ENCODE results near the gene ARFIP2. TPM values are rescaled to one million over a fixed set of nuclear protein-coding genes. Genes with fewer than 3 reads are reported as not detected.
A peak's percentile ranks its signal among the peaks of the same experiment; 100 is the strongest.

The ARFIP2 gene
- total RNA-seq, 1 experiment from 2014 or later = 53.1 TPM

DNA sequence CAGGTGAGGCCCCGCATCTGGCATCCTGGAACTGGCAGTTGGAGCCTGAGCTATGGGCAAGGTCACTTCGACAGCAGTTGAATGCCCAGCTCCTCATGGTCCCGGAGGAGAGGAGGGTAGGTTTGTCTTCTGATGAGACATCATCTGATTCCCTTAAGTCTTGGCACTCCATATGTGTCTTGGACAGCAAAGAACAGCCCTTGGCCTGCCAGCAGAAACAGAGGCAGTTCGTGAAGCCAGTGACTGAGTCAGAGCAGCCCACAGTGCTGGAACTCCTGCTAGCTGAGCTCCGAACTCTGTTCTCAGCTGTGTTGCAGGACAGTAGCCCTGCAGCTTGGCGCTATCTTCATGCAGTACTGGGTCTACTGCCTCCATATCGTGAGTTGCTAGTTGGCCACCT lies 17.0 kb upstream of the ARFIP2 start (continued):
- TF ChIP-seq SP1 (CRISPR knock-in tag; conservative IDR thresholded peaks at IDR 0.05) (no peak), TEAD1 (CRISPR knock-in tag; IDR thresholded peaks at IDR 0.05) (no peak), JAZF1 (CRISPR knock-in tag; IDR thresholded peaks at IDR 0.05) (no peak), NFE2L1 (CRISPR knock-in tag; IDR thresholded peaks at IDR 0.05) (no peak), IRF2 (CRISPR knock-in tag; IDR thresholded peaks at IDR 0.05; ENCODE audit: borderline replicate concordance, low read depth) (no peak)
- TF ChIP-seq, protein P1, sequence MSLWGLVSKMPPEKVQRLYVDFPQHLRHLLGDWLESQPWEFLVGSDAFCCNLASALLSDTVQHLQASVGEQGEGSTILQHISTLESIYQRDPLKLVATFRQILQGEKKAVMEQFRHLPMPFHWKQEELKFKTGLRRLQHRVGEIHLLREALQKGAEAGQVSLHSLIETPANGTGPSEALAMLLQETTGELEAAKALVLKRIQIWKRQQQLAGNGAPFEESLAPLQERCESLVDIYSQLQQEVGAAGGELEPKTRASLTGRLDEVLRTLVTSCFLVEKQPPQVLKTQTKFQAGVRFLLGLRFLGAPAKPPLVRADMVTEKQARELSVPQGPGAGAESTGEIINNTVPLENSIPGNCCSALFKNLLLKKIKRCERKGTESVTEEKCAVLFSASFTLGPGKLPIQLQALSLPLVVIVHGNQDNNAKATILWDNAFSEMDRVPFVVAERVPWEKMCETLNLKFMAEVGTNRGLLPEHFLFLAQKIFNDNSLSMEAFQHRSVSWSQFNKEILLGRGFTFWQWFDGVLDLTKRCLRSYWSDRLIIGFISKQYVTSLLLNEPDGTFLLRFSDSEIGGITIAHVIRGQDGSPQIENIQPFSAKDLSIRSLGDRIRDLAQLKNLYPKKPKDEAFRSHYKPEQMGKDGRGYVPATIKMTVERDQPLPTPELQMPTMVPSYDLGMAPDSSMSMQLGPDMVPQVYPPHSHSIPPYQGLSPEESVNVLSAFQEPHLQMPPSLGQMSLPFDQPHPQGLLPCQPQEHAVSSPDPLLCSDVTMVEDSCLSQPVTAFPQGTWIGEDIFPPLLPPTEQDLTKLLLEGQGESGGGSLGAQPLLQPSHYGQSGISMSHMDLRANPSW (CRISPR knock-in tag; conservative IDR thresholded peaks at IDR 0.05; ENCODE audit: low read depth) = no peak
- TF ChIP-seq, protein P2, sequence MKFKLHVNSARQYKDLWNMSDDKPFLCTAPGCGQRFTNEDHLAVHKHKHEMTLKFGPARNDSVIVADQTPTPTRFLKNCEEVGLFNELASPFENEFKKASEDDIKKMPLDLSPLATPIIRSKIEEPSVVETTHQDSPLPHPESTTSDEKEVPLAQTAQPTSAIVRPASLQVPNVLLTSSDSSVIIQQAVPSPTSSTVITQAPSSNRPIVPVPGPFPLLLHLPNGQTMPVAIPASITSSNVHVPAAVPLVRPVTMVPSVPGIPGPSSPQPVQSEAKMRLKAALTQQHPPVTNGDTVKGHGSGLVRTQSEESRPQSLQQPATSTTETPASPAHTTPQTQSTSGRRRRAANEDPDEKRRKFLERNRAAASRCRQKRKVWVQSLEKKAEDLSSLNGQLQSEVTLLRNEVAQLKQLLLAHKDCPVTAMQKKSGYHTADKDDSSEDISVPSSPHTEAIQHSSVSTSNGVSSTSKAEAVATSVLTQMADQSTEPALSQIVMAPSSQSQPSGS (CRISPR knock-in tag; IDR thresholded peaks at IDR 0.05; ENCODE audit: borderline replicate concordance, low read depth) = no peak
- TF ChIP-seq, protein P3, sequence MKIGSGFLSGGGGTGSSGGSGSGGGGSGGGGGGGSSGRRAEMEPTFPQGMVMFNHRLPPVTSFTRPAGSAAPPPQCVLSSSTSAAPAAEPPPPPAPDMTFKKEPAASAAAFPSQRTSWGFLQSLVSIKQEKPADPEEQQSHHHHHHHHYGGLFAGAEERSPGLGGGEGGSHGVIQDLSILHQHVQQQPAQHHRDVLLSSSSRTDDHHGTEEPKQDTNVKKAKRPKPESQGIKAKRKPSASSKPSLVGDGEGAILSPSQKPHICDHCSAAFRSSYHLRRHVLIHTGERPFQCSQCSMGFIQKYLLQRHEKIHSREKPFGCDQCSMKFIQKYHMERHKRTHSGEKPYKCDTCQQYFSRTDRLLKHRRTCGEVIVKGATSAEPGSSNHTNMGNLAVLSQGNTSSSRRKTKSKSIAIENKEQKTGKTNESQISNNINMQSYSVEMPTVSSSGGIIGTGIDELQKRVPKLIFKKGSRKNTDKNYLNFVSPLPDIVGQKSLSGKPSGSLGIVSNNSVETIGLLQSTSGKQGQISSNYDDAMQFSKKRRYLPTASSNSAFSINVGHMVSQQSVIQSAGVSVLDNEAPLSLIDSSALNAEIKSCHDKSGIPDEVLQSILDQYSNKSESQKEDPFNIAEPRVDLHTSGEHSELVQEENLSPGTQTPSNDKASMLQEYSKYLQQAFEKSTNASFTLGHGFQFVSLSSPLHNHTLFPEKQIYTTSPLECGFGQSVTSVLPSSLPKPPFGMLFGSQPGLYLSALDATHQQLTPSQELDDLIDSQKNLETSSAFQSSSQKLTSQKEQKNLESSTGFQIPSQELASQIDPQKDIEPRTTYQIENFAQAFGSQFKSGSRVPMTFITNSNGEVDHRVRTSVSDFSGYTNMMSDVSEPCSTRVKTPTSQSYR (CRISPR knock-in tag; IDR thresholded peaks at IDR 0.05) = no peak
- TF ChIP-seq, protein P4, sequence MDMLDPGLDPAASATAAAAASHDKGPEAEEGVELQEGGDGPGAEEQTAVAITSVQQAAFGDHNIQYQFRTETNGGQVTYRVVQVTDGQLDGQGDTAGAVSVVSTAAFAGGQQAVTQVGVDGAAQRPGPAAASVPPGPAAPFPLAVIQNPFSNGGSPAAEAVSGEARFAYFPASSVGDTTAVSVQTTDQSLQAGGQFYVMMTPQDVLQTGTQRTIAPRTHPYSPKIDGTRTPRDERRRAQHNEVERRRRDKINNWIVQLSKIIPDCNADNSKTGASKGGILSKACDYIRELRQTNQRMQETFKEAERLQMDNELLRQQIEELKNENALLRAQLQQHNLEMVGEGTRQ (CRISPR knock-in tag; IDR thresholded peaks at IDR 0.05) = no peak

DNA sequence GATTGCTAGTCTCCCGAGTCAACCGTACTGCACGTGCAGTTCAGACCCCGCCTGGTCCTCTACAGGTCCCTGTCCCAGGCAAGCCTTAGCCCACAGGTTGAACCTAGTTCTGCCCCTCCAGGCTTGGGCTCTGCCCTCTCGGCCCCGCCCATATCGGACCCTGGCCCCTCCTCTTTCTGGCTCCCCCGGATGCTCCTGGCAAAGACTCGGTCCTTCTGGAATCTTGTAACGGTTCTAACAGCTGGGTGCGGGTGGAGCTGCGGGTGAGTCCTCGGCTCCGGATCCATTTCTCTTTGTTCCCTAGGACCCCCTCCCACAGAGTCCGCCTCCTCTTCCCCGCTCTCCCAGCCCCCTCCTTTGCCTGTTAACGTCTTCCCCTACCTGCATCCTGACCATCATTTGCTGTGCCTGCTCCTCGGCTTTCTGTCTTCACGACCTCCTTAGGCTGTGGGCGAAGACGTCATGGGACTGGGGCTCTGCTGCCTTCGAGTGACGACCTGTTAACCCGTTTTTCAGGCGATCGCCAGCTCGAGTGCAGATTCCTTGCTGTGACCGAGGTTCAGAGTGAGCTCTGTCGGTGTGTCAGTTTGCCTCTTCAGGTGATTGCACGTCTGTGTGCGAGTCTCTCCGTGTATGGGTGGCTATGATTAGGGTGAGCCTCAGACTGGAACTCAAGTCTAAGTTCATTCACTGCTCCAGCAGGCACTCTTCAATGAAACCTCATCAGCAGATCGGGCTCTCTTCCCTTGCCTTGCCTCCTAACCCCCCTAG lies 16.1 kb upstream of the ARFIP2 start, which contains the start of gene DNHD1:
DNHD1 (plus strand) TSS at position 212 of the 771 bp plus-strand sequence. CDS start 936 bp downstream, outside the sequence.
- ATAC-seq (peak; percentile 97), DNase-seq (ENCODE audit: low spot score) (peak; percentile 77)
- TF ChIP-seq, protein P5, sequence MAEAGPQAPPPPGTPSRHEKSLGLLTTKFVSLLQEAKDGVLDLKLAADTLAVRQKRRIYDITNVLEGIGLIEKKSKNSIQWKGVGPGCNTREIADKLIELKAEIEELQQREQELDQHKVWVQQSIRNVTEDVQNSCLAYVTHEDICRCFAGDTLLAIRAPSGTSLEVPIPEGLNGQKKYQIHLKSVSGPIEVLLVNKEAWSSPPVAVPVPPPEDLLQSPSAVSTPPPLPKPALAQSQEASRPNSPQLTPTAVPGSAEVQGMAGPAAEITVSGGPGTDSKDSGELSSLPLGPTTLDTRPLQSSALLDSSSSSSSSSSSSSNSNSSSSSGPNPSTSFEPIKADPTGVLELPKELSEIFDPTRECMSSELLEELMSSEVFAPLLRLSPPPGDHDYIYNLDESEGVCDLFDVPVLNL (CRISPR knock-in tag; IDR thresholded peaks at IDR 0.05; ENCODE audit: borderline replicate concordance, low read depth) = no peak
- no peak for TF ChIP-seq ZNF121 (CRISPR knock-in tag; IDR thresholded peaks at IDR 0.05)
- TF ChIP-seq EMX1 (CRISPR knock-in tag; IDR thresholded peaks at IDR 0.05) = no peak
- no peak for TF ChIP-seq FOXK1 (CRISPR knock-in tag; IDR thresholded peaks at IDR 0.05)
- TF ChIP-seq ETV6 (CRISPR knock-in tag; IDR thresholded peaks at IDR 0.05) = no peak
- 0 out of 2 replicates have a peak, but pooled peaks cover 2% of the 10 kb centered on the region for H3K36me3 Mint-ChIP-seq
- H3K4me3 Mint-ChIP-seq = peak within 1 kb of the TSS; percentile 58
- H3K4me1 Mint-ChIP-seq = peaks cover 9% of the 10 kb centered on the region
- H3K27me3 Mint-ChIP-seq (ENCODE audit: low read depth) = no peaks in the 10 kb centered on the region
- ChIA-PET POLR2A (interaction anchor here (0.6 to 1.1 kb wide), 2 partner anchors 7 to 16 kb away, joined by 3 to 4 read pairs; partner anchors contain the start of genes ARFIP2 and TIMM10B), CTCF (interaction anchor here (0.6 to 3.8 kb wide), 11 partner anchors 8 to 134 kb away, joined by 3 to 29 read pairs (median 5); partner anchors contain the start of gene TRIM3)
- H3K9me3 Mint-ChIP-seq = no peaks in the 10 kb centered on the region
- no peak within 1 kb of the TSS for H3K27ac Mint-ChIP-seq
